Right kidney (tissue), 1 donor: ENCODE data around the gene CNGA4.
"Not testable (repeated sequence)": the region's sequence is repeated elsewhere in the genome, so short reads cannot be mapped to it uniquely, and the experiment has no call there.

Experiments
- DNase-seq: peaks from one replicate; pipeline ENCODE4 v3.0.0-alpha.2; 2016

CNGA4 gene

DNA sequence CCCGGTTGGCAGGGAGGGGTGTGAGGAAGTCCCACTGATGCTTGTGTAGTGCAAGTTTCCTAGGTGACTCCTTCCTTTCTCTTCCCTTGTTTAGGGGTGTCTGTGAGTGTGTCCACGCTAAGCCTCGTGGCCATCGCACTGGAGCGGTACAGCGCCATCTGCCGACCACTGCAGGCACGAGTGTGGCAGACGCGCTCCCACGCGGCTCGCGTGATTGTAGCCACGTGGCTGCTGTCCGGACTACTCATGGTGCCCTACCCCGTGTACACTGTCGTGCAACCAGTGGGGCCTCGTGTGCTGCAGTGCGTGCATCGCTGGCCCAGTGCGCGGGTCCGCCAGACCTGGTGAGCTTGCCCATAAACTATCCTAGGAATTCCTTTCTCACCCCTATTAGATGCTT lies 31.1 kb downstream of the CNGA4 start:
- DNase-seq: no peak

DNA sequence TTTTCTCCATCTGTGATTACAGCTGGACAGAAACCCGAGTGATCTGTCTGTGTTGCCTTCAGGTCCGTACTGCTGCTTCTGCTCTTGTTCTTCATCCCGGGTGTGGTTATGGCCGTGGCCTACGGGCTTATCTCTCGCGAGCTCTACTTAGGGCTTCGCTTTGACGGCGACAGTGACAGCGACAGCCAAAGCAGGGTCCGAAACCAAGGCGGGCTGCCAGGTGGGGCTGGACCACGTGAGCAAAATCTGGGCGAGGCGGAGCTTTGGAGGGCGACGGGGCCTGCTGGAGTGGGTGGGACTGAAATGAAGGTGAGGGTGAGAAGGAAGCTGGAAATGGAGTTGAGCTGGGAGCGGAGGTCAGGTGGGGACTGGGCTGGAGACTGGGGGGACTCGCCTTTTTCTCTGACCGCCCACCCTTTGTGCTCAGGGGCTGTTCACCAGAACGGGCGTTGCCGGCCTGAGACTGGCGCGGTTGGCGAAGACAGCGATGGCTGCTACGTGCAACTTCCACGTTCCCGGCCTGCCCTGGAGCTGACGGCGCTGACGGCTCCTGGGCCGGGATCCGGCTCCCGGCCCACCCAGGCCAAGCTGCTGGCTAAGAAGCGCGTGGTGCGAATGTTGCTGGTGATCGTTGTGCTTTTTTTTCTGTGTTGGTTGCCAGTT lies 31.8 kb downstream of the CNGA4 start:
- DNase-seq: no peak

DNA sequence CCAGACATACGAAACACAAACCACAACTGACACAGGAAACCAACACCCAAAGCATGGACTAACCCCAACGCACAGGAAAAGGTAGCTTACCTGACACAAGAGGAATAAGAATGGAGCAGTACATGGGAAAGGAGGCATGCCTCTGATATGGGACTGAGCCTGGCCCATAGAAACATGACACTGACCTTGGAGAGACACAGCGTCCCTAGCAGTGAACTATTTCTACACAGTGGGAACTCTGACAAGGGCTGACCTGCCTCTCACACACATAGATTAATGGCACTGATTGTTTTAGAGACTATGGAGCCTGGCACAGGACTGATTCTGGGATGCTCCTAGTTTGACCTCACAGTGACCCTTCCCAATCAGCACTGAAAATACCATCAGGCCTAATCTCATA lies 32.7 kb downstream of the CNGA4 start:
- no peak for DNase-seq

DNA sequence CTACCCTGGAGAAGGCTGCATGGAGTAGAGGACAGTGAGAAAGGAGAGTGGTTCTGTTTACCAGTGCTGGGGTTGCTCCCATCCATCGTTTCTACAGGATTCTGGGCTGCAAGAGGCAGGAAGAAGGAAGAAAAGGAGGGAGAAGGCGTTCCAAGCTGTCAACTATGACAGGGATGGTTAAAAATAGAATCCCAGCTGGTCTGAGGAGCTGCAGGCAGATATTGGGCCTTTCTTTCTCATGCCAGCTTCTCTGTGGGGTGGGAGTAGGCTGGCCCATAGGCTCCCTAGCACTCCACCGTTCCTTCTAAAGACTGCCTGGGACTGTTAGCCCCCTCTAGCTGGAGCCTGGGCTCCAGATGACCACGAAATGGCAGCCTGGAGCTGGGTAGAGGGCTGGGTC lies 34.3 kb downstream of the CNGA4 start:
- no peak for DNase-seq

DNA sequence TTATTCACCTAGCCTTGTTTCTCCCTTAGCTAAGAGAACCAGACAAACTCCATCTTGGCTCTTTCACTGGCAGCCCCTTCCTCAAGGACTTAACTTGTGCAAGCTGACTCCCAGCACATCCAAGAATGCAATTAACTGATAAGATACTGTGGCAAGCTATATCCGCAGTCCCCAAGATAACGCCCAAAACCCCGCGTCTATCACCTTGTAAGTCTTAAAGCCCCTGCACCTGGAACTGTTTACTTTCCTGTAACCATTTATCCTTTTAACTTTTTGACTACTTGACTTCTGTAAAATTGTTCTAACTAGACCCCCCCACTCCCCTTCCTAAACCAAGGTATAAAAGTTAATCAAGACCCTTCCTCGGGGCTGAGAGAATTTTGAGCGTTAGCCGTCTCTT lies 41.9 kb downstream of the CNGA4 start:
- not testable (repeated sequence) for DNase-seq

DNA sequence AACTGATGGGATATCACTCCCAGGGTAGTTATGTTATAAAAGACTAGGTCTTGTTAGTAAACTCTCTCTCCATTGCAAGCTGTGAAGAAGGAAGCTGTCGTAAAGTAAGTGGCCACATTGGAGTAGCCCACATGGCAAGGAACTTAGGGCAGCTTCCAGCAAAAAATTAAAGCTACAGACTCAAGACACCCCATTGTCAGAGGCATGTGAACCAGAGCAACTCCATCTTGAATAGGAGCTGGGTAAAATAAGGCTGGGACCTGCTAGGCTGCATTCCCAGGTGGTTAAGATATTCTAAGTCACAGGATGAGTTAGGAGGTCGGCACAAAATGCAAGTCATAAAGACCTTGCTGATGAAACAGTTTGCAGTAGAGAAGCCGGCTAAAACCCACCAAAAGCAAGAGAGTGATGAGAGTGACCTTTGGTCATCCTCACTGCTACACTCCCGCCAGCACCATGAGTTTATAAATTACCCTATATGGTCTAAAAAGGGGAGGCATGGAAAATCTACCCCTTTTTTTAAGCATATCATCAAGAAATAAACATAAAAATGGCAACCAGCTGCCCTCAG lies 44.6 kb downstream of the CNGA4 start:
- DNase-seq: no peak

DNA sequence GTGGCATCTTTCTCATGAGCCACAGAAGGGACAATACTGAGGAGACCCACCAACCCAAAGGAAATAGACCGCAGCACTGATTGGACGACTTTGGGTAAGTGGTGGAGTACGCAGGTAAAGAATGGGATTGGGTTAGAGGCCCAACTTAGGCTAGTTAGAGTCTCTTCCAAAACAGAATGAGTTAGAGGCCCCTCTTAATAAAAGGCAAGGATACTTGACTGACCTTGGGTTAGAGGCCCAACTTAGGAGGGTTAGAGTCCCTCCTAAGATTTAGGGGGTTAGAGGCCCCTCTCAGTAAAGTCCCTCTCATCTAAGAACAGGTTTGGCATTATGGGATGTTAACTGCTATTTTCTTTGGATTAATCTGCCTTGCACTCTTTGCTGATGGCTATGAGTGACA lies 45.4 kb downstream of the CNGA4 start:
- DNase-seq: no peak

DNA sequence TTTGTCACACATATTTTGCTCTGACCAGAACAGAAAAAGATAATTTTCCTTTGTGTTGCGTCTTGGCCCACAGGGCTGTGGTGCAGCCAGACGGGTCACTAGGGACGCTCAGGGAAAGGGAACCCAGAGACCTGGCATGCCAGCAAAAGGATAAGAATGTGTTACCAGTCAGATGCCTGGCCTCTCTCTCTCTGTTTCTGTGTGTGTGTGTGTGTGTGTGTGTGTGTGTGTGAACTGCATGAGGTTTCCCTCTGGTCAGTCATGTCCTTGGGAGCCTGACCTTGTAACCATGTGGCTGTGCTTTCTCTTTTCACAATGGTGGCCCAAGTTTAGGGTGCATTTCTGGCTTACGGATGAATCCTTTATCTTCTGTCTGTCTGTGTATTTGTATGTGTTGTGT lies 46.1 kb downstream of the CNGA4 start:
- no peak for DNase-seq
